Activated CD8-positive, alpha-beta T cell treated with anti-CD3 and anti-CD28 coated beads for 36 hours (primary cell): Measurements from ENCODE around the gene ITGA5. TPM values are rescaled to one million over a fixed set of nuclear protein-coding genes. Genes with fewer than 3 reads are reported as not detected.

Experiments used
- ATAC-seq: fragments of 200-7000 bp; cut with Tn5 transposase; one replicate; pipeline ENCODE4 v1.10.0; 2021; ENCODE audit warnings: mild to moderate bottlenecking, moderate library complexity
- CTCF ChIA-PET: fragments of 350-600 bp; sonication (Branson Sonifier 250); formaldehyde crosslinking; loops from one replicate; lab custom pipeline; 2021; ENCODE audit warnings: antibody characterized with exemption; lab: Charles Lee
- POLR2A ChIA-PET: fragments of 350-600 bp; sonication (Branson Sonifier 250); formaldehyde crosslinking; loops from one replicate; lab custom pipeline; 2021; ENCODE audit warnings: antibody characterized with exemption; lab: Charles Lee
- DNase-seq: peaks from one replicate; pipeline ENCODE4 v3.0.0-alpha.2; 2020
- H3K27ac Mint-ChIP-seq: one replicate; pipeline ENCODE4 v1.8.0; 2021; ENCODE audit warnings: mild to moderate bottlenecking, mixed read lengths
- H3K27me3 Mint-ChIP-seq: one replicate; pipeline ENCODE4 v1.8.0; 2021; ENCODE audit warnings: mixed read lengths
- H3K36me3 Mint-ChIP-seq: one replicate; pipeline ENCODE4 v1.8.0; 2021; ENCODE audit warnings: low read depth, mixed read lengths
- H3K4me1 Mint-ChIP-seq: one replicate; pipeline ENCODE4 v1.8.0; 2021; ENCODE audit warnings: low read depth, mixed read lengths
- H3K4me3 Mint-ChIP-seq: one replicate; pipeline ENCODE4 v1.8.0; 2021; ENCODE audit warnings: mild to moderate bottlenecking, moderate library complexity, mixed read lengths
- H3K9me3 Mint-ChIP-seq: one replicate; pipeline ENCODE4 v1.8.0; 2021; ENCODE audit warnings: mixed read lengths
- intact Hi-C: fragments of 100-400 bp; cut with micrococcal nuclease; formaldehyde crosslinking; loops from one replicate; pipeline ENCODE4 v1.10.0; 2022
- total RNA-seq, 2 experiments: library from RNA; stranded (reverse); gene quantifications; one replicate each; pipeline ENCODE4 v1.2.3, GENCODE V29; 2021
- TF ChIP-seq, protein P1 (sequence below): fragments of 200-600 bp; IDR thresholded peaks from one replicate; pipeline ENCODE4 v1.8.0; 2022; ENCODE audit warnings: antibody characterized with exemption, mild to moderate bottlenecking

Gene ITGA5
- total RNA-seq, 2 experiments from 2014 or later, result 35.2 to 36.6 TPM

DNA sequence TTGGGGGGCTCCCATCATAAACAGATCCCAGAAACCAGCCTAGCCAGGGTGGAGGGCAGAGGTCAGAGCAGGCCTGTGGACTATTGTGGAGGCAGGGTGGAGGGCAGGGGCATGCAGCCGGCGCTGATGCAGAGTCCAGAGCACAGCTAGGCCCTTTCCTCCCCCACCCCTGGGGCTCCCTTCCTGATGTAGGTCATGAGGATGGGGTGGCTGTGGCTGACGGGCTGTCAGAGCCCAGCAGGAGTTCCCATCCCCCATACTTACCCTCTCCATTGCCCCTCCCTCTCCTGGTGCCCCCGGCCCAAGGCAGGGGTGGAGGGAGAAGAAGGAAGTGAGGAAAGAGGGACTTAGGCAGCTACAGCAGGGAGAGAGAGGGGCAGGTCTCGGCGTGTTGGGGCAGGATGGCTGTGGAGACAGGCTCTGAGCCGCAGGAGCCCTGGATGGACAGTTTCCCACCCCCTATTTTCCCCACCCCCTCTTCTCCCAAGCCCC, 28.8 kb downstream of the ITGA5 start:
- ChIA-PET POLR2A (interaction anchor here (0.9 to 1.3 kb wide), 3 partner anchors 9 to 106 kb away, joined by 4 to 7 read pairs (median 4); no protein-coding TSS in a partner anchor), CTCF (interaction anchor here (0.6 to 2.2 kb wide), 5 partner anchors 9 to 445 kb away, joined by 3 to 10 read pairs (median 3); no protein-coding TSS in a partner anchor)
- H3K27ac Mint-ChIP-seq, result no peak overlapping the region
- DNase-seq (no peak), ATAC-seq (no peak)
- peaks cover 27% of the 10 kb centered on the region for H3K4me1 Mint-ChIP-seq
- no peaks in the 10 kb centered on the region for H3K9me3 Mint-ChIP-seq
- peak overlapping the region; percentile 58 for H3K4me3 Mint-ChIP-seq
- intact Hi-C loops, result no loop called here
- peaks cover 2% of the 10 kb centered on the region for H3K36me3 Mint-ChIP-seq
- no peaks in the 10 kb centered on the region for H3K27me3 Mint-ChIP-seq
- TF ChIP-seq, protein P1, sequence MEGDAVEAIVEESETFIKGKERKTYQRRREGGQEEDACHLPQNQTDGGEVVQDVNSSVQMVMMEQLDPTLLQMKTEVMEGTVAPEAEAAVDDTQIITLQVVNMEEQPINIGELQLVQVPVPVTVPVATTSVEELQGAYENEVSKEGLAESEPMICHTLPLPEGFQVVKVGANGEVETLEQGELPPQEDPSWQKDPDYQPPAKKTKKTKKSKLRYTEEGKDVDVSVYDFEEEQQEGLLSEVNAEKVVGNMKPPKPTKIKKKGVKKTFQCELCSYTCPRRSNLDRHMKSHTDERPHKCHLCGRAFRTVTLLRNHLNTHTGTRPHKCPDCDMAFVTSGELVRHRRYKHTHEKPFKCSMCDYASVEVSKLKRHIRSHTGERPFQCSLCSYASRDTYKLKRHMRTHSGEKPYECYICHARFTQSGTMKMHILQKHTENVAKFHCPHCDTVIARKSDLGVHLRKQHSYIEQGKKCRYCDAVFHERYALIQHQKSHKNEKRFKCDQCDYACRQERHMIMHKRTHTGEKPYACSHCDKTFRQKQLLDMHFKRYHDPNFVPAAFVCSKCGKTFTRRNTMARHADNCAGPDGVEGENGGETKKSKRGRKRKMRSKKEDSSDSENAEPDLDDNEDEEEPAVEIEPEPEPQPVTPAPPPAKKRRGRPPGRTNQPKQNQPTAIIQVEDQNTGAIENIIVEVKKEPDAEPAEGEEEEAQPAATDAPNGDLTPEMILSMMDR, result no peak

DNA sequence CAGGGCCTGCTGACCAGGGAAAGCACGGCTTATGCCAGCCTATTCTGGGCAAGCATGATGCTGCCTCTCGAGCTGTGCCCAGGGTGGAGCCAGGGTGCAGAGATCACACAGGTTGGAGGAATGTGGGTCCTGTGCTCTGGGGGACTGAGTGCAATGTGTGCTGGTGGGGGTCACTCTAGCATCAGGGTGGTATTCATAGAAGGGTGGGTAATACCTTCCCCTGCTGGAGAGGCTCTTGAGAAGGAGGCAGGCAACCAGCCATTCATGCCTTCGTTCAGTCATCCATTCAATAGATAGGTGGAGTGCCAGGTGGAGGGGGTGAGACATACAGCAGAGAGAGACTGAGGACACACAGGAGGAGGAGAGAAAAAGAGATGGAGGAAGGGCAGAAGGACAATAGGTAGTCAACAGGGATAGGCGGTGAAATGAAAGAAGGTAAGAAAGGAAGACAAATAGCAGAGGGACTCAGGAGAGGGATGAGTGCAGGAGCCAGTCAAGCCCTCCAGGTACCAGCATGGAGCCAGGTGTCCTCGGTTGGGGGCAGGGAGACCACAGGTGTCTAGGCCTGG, 29.4 kb downstream of the ITGA5 start:
- intact Hi-C loops, result no loop called here
- H3K4me3 Mint-ChIP-seq, result no peak overlapping the region

DNA sequence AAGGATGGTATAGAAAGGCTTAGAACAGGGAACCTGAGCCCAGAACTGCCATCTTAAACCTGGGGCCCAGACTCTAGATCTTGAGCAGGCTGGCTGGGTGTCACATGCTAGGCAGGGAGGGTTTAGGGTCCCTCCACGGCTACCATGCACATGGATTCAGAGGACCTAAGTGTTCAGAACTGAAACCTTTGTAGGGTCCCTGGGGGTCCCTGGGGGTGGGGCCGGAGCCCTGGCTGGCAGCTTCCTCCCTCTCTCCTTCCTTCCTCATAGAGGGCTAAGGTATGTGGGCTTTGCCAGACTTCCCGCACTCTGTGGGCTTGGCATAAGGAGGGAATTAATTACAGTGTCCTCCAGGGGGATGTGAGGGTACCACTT, 29.9 kb downstream of the ITGA5 start:
- H3K27ac Mint-ChIP-seq, result no peak overlapping the region
- H3K4me3 Mint-ChIP-seq, result no peak overlapping the region
- ATAC-seq (no peak), DNase-seq (no peak)
- POLR2A ChIA-PET, result interaction anchor here (0.6 to 1.3 kb wide), 2 partner anchors 9 to 105 kb away, joined by 3 to 4 read pairs; no protein-coding TSS in a partner anchor
- CTCF ChIA-PET, result interaction anchor here (2.2 kb wide), 1 partner anchor 10 kb away, joined by 7 read pairs; no protein-coding TSS in a partner anchor
- TF ChIP-seq, protein P1, result no peak
- no peaks in the 10 kb centered on the region for H3K9me3 Mint-ChIP-seq
- intact Hi-C loops, result no loop called here
- H3K36me3 Mint-ChIP-seq, result no peaks in the 10 kb centered on the region
- H3K4me1 Mint-ChIP-seq, result peaks cover 21% of the 10 kb centered on the region
- no peaks in the 10 kb centered on the region for H3K27me3 Mint-ChIP-seq

More for the DNA sequence above, 29.4 kb downstream of the ITGA5 start:
- H3K36me3 Mint-ChIP-seq, result peaks cover 2% of the 10 kb centered on the region
- no peaks in the 10 kb centered on the region for H3K9me3 Mint-ChIP-seq
- ChIA-PET POLR2A (interaction anchor here (1.2 to 1.3 kb wide), 2 partner anchors 27 to 105 kb away, joined by 4 read pairs; no protein-coding TSS in a partner anchor), CTCF (interaction anchor here (1.2 to 2.2 kb wide), 3 partner anchors 9 to 15 kb away, joined by 3 to 10 read pairs (median 7); no protein-coding TSS in a partner anchor)
- TF ChIP-seq, protein P1, result no peak
- ATAC-seq (no peak), DNase-seq (no peak)
- peaks cover 27% of the 10 kb centered on the region for H3K4me1 Mint-ChIP-seq
- H3K27ac Mint-ChIP-seq, result no peak overlapping the region
- no peaks in the 10 kb centered on the region for H3K27me3 Mint-ChIP-seq

DNA sequence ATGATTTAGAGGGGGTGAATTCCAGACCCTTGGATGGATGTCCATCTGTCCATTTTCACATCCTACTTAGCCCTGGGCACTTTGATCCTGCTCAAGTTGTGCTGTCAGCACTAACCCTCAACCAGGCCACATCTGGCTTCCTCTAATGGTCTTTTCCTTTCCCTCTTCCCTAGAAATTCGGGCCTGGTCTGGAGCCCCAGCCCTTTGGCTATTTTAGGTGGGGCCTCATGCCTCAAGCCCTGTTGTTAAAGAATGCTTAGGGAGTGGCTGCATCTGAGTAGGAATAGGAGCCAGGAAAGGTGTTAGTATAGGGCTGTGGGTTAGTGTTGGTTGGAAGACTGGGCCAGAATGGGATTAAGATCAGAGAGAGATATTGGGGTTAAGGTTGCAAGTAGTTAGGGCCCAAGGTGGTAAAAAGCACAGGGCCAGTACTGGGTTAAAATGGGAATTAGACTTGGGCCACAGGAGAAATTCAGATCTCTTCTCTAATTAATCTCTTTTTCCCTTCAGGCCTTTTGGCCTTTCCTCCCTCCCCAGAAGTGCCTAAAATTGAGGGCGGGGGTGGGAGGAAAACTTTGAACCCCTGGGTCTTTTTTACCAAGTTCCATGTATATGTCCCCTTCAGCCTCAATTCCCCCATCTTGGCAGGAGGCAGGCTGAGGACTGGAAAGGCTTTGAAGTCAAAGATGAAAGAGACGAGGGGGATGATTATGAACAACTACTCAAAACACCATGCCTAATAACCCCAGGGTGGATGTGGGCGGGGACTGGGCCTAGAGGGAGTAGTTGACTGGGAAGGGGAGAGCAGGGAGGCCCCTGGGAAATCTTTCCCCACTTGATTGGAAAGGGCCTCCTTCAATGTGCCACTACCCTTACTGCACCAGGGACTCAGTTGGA, 30.6 kb downstream of the ITGA5 start:
- ATAC-seq (no peak), DNase-seq (no peak)
- ChIA-PET CTCF (interaction anchor here (0.9 to 2.7 kb wide), 10 partner anchors 9 to 82 kb away, joined by 3 to 24 read pairs (median 4); no protein-coding TSS in a partner anchor), POLR2A (interaction anchor here (0.6 kb wide), 3 partner anchors 9 to 100 kb away, joined by 3 read pairs; no protein-coding TSS in a partner anchor)
- Mint-ChIP-seq H3K4me3 (no peak overlapping the region), H3K4me1 (peaks cover 15% of the 10 kb centered on the region), H3K27ac (no peak overlapping the region), H3K9me3 (no peaks in the 10 kb centered on the region), H3K36me3 (no peaks in the 10 kb centered on the region), H3K27me3 (no peaks in the 10 kb centered on the region)
- TF ChIP-seq, protein P1, result no peak
- intact Hi-C loops, result no loop called here
